ENCODE measurements around the gene EXT2. TPM values are rescaled to one million over a fixed set of nuclear protein-coding genes. Genes with fewer than 3 reads are reported as not detected.

EXT2 gene
- total RNA-seq, 2 experiments from 2014 or later, result 22.4 to 24.0 TPM

DNA sequence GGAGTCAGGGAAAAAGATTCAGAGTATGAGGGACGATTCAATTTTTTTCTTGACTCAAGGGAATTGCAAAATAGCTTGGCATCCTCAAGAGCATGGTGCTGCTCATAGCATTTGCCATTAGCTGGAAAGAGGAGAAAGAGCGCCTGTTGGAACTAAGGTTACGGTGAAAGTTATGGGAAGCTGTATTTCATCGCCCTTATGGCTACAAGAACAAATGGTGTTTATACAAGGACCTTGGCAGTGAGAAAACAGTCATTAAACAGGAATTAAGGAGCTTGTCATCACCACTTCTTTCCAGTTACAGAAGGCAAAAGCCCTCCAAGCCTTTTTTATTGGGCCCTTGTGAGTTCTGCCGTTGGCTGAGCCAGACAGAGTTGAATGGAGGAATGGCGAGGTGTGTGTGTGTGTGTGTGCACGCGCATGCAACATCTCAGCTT lies 140.3 kb downstream of the EXT2 start:
- Mint-ChIP-seq H3K4me1 (no peaks in the 10 kb centered on the region), H3K27me3 (no peaks in the 10 kb centered on the region), H3K27ac (no peak overlapping the region), H3K36me3 (peaks cover 21% of the 10 kb centered on the region), H3K4me3 (no peak overlapping the region), H3K9me3 (no peaks in the 10 kb centered on the region)
- DNase-seq, result no peak

- no peaks in the 10 kb centered on the region for H3K9me3 Mint-ChIP-seq
- no peaks in the 10 kb centered on the region for H3K27me3 Mint-ChIP-seq
- no peaks in the 10 kb centered on the region for H3K4me1 Mint-ChIP-seq
- no peak overlapping the region for H3K4me3 Mint-ChIP-seq
- peaks cover 21% of the 10 kb centered on the region for H3K36me3 Mint-ChIP-seq
- H3K27ac Mint-ChIP-seq, result no peak overlapping the region
- DNase-seq, result no peak
These were observed 140.8 kb downstream of the EXT2 start for GRCh38 chr11:44236296-44236695.

GRCh38 chr11:44237156-44237555 lies 141.7 kb downstream of the EXT2 start:
- no peak for DNase-seq
- Mint-ChIP-seq H3K36me3 (peaks cover 21% of the 10 kb centered on the region), H3K4me3 (no peak overlapping the region), H3K27ac (no peak overlapping the region), H3K9me3 (no peaks in the 10 kb centered on the region), H3K27me3 (no peaks in the 10 kb centered on the region), H3K4me1 (no peaks in the 10 kb centered on the region)

GRCh38 chr11:44241851-44242250 lies 146.4 kb downstream of the EXT2 start:
- H3K4me3 Mint-ChIP-seq, result no peak overlapping the region
- H3K9me3 Mint-ChIP-seq, result no peaks in the 10 kb centered on the region
- H3K4me1 Mint-ChIP-seq, result no peaks in the 10 kb centered on the region
- no peaks in the 10 kb centered on the region for H3K27me3 Mint-ChIP-seq
- DNase-seq, result no peak
- H3K27ac Mint-ChIP-seq, result no peak overlapping the region
- H3K36me3 Mint-ChIP-seq, result peaks cover 26% of the 10 kb centered on the region

GRCh38 chr11:44243086-44243485 lies 147.6 kb downstream of the EXT2 start:
- Mint-ChIP-seq H3K9me3 (no peaks in the 10 kb centered on the region), H3K36me3 (peaks cover 24% of the 10 kb centered on the region), H3K27me3 (no peaks in the 10 kb centered on the region), H3K4me3 (no peak overlapping the region), H3K4me1 (no peaks in the 10 kb centered on the region), H3K27ac (no peak overlapping the region)
- DNase-seq, result no peak

GRCh38 chr11:44243595-44244343 lies 148.3 kb downstream of the EXT2 start:
- no peaks in the 10 kb centered on the region for H3K9me3 Mint-ChIP-seq
- H3K27ac Mint-ChIP-seq, result no peak overlapping the region
- H3K36me3 Mint-ChIP-seq, result peaks cover 22% of the 10 kb centered on the region
- H3K27me3 Mint-ChIP-seq, result no peaks in the 10 kb centered on the region
- DNase-seq, result no peak
- H3K4me3 Mint-ChIP-seq, result no peak overlapping the region
- no peaks in the 10 kb centered on the region for H3K4me1 Mint-ChIP-seq

GRCh38 chr11:44244639-44245310 lies 149.3 kb downstream of the EXT2 start:
- Mint-ChIP-seq H3K27ac (no peak overlapping the region), H3K4me3 (no peak overlapping the region), H3K4me1 (no peaks in the 10 kb centered on the region), H3K27me3 (no peaks in the 10 kb centered on the region), H3K9me3 (no peaks in the 10 kb centered on the region), H3K36me3 (peaks cover 28% of the 10 kb centered on the region)
- DNase-seq, result no peak

DNA sequence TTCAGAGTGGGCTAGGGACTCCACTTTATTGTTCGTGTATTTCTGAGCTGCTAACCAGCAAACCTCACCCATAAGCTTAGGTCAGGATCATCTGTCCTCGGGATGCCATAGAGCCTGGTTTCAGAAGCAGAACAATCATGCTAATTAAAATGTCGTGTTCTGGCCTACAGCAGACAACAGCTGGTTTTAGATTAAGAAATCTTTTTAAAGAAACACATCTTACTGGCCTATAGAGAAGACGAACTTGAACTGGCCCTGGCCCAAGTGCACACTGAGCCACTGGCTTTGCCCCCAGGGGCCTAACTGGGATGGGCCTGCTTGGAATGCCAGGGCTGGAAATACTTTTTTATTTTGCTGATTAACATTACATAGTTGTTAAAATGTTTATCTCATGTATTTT lies 151.2 kb downstream of the EXT2 start:
- no peaks in the 10 kb centered on the region for H3K27me3 Mint-ChIP-seq
- no peak overlapping the region for H3K4me3 Mint-ChIP-seq
- DNase-seq, result no peak
- H3K4me1 Mint-ChIP-seq, result no peaks in the 10 kb centered on the region
- H3K36me3 Mint-ChIP-seq, result peaks cover 40% of the 10 kb centered on the region
- H3K27ac Mint-ChIP-seq, result no peak overlapping the region
- no peaks in the 10 kb centered on the region for H3K9me3 Mint-ChIP-seq

- no peaks in the 10 kb centered on the region for H3K4me1 Mint-ChIP-seq
- H3K4me3 Mint-ChIP-seq, result no peak overlapping the region
- DNase-seq, result no peak
- H3K9me3 Mint-ChIP-seq, result peaks cover 7% of the 10 kb centered on the region
- no peaks in the 10 kb centered on the region for H3K27me3 Mint-ChIP-seq
- peaks cover 47% of the 10 kb centered on the region for H3K36me3 Mint-ChIP-seq
- no peak overlapping the region for H3K27ac Mint-ChIP-seq
These were observed 152.0 kb downstream of the EXT2 start for GRCh38 chr11:44247508-44247907.

DNA sequence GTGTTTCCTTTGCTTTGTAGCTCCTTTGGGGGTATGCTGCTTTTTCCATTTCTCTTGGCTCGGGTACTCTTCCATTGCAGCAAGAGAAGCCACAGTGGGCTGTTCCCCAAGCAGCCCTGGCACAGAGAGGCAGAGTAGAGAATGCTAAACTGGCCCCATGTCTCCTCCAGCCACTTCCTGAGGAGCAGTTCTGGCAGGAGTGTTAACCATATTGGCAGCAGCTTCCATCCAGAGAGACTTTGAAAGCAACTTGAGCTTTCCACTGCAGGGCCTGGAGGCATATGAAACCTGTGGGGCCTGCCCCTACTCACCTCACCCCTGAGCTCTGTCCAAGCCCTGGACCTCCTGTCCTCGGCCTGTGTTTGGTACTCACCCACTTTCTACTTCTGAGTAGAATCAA lies 152.6 kb downstream of the EXT2 start:
- no peak overlapping the region for H3K27ac Mint-ChIP-seq

DNA sequence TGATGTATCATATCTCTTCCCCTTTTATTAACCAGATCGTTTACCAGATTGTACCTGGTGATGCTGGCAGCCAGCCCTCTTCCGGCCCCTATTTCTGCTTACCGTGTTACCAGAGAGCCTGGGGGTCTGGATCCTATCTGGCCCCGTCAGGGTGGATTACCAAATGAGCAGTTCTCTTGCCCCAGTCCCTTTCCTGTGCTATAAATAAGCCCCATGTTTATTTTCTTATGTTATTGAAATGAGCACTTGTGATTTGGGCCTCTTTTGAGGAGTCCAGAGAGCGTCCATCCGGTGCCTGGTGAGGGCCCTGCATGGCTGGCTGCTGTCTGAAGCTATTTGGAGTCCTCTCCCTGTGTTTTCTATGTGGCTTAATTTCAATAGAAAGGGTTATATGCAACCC lies 154.9 kb downstream of the EXT2 start:
- H3K36me3 Mint-ChIP-seq, result peaks cover 43% of the 10 kb centered on the region
- no peak overlapping the region for H3K27ac Mint-ChIP-seq
- H3K4me3 Mint-ChIP-seq, result no peak overlapping the region
- DNase-seq, result no peak
- H3K4me1 Mint-ChIP-seq, result no peaks in the 10 kb centered on the region
- H3K9me3 Mint-ChIP-seq, result peaks cover 15% of the 10 kb centered on the region
- no peaks in the 10 kb centered on the region for H3K27me3 Mint-ChIP-seq

More for the DNA sequence above, 152.6 kb downstream of the EXT2 start:
- Mint-ChIP-seq H3K4me3 (no peak overlapping the region), H3K36me3 (peaks cover 51% of the 10 kb centered on the region), H3K9me3 (peaks cover 13% of the 10 kb centered on the region), H3K4me1 (no peaks in the 10 kb centered on the region), H3K27me3 (no peaks in the 10 kb centered on the region)
- no peak for DNase-seq

DNA sequence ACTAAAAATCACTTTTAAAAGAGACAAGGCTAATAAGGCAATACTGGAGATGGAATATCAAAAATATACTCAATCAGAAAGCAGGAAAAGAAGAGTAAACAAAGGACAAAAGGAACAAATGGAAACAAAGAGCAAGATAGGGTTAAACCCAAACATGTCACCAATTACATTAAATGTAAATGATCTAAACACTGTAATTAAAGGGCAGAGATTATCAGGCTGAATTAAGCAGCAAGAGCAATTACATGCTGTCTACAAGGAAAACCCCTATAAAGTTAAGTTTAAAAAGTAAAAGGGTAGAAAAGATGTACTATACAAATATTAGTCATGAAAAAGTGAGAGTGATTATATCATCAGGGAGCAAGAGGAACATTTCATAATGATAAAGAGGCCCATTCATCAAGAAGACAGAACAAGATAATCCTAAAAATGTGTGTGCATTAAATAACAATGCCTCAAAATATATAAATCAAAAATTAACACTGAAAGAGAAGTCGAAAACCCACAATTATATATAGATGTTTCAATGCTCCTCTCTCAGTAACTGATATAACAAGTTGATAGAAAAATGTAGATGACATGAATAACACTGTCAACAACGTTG lies 157.6 kb downstream of the EXT2 start:
- H3K9me3 Mint-ChIP-seq, result peaks cover 15% of the 10 kb centered on the region
- no peak overlapping the region for H3K27ac Mint-ChIP-seq
- peaks cover 4% of the 10 kb centered on the region for H3K4me1 Mint-ChIP-seq
- DNase-seq, result no peak
- H3K36me3 Mint-ChIP-seq, result peaks cover 38% of the 10 kb centered on the region
- H3K27me3 Mint-ChIP-seq, result no peaks in the 10 kb centered on the region
- H3K4me3 Mint-ChIP-seq, result no peak overlapping the region

DNA sequence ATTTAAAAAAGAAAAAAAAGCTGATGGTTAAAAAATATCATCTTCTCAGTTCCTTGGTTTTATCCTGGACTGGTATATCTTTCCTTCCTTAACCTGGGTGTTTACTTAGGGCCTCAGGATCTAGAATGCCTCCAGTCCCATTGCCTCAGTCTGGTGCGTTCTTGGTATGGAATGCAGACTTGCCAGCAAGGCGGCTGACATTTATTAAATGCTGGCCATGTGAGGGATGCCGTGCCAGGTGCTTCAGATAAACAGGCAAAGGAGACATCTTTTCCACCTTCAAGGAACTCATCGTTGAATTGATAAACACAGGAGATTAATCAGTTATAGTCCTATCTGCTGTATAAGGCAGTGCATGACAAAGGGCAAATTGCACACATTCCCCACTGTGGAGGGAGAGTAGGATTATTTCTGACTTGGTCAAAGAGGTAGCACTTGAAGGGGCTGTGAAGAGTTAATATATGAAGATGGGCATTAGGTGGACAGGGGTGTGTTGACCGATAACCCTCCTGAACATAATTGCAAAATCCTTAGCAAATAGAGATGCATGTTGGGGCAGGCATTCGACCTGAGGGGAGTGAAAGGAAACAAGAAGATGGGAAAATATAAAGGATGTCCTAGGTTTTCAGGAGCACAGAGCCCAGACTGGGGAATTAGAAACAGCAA lies 160.1 kb downstream of the EXT2 start:
- Mint-ChIP-seq H3K27me3 (no peaks in the 10 kb centered on the region), H3K36me3 (peaks cover 18% of the 10 kb centered on the region), H3K4me3 (no peak overlapping the region), H3K9me3 (peaks cover 15% of the 10 kb centered on the region), H3K4me1 (peaks cover 4% of the 10 kb centered on the region), H3K27ac (no peak overlapping the region)
- DNase-seq, result no peak

- Mint-ChIP-seq H3K27ac (no peak overlapping the region), H3K4me3 (no peak overlapping the region), H3K36me3 (peaks cover 12% of the 10 kb centered on the region), H3K27me3 (no peaks in the 10 kb centered on the region), H3K9me3 (peaks cover 15% of the 10 kb centered on the region), H3K4me1 (peaks cover 4% of the 10 kb centered on the region)
- no peak for DNase-seq
These were observed 161.3 kb downstream of the EXT2 start for GRCh38 chr11:44256673-44257291.
